ENCODE measurements around the gene RAD51. TPM values are rescaled to one million over a fixed set of nuclear protein-coding genes. Genes with fewer than 3 reads are reported as not detected.
A peak's percentile ranks its signal among the peaks of the same experiment; 100 is the strongest.
"Not testable (repeated sequence)": the region's sequence is repeated elsewhere in the genome, so short reads cannot be mapped to it uniquely, and the experiment has no call there.

The RAD51 gene
- total RNA-seq, 1 donor from 2014 or later, result 48.1 TPM

DNA sequence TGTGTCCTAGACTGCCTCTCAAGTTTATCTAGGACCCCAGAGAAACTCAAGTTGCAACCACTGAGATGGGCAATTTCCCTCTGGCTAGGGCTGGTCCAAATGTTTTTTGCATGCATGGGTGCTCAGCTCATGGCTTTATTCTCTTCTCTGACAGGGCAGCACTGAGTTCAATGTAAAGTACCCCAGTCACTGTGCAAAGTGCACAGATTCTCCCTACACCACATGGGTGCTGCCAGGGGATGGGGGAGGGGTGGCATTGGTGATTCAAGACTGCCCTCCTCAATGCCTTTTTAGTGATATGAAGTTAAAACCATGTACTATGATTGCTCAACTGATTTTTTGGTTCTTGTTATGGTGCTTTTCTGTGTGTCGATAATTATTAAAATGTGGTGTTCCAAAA lies 14.8 kb upstream of the RAD51 start:
- H3K4me3 ChIP-seq, result no peak overlapping the region
- DNase-seq (ENCODE audit: low spot score), result no peak
- no peak overlapping the region for H2AFZ ChIP-seq (replicated peaks)
- Mint-ChIP-seq H3K4me3 (no peak overlapping the region), H3K9me3 (peaks cover 7% of the 10 kb centered on the region), H3K27me3 (ENCODE audit: insufficient read depth, low read depth) (peaks cover 3% of the 10 kb centered on the region), H3K36me3 (peaks cover 3% of the 10 kb centered on the region), H3K27ac (no peak overlapping the region), H3K4me1 (peaks cover 3% of the 10 kb centered on the region)
- no peaks in the 10 kb centered on the region for H3K36me3 ChIP-seq
- H3K27ac ChIP-seq, result no peak overlapping the region
- no peaks in the 10 kb centered on the region for H3K9me3 ChIP-seq (ENCODE audit: low read depth)
- H3K4me2 ChIP-seq, result no peak overlapping the region
- TF ChIP-seq EZH2 (IDR thresholded peaks at IDR 0.05), result no peak
- no peak for TF ChIP-seq EZH2phosphoT487 (IDR thresholded peaks at IDR 0.05)
- no peaks in the 10 kb centered on the region for H3K79me2 ChIP-seq (ENCODE audit: low read depth)
- H3F3A ChIP-seq (ENCODE audit: low read depth), result no peaks in the 10 kb centered on the region
- H4K20me1 ChIP-seq (ENCODE audit: low read depth), result no peaks in the 10 kb centered on the region
- no peaks in the 10 kb centered on the region for H3K4me1 ChIP-seq
- no peaks in the 10 kb centered on the region for H3K27me3 ChIP-seq
- H3K9ac ChIP-seq, result no peak overlapping the region

GRCh38 chr15:40680959-40681358 lies 14.0 kb upstream of the RAD51 start:
- H3K4me1 Mint-ChIP-seq, result not testable (repeated sequence)

GRCh38 chr15:40684381-40684780 lies 10.6 kb upstream of the RAD51 start:
- Histone ChIP-seq H3K27me3 (no peaks in the 10 kb centered on the region), H3K79me2 (ENCODE audit: low read depth) (no peaks in the 10 kb centered on the region), H3K36me3 (no peaks in the 10 kb centered on the region), H4K20me1 (ENCODE audit: low read depth) (no peaks in the 10 kb centered on the region), H3K4me2 (no peak overlapping the region), H3K9ac (no peak overlapping the region), H3K4me3 (no peak overlapping the region), H3K27ac (no peak overlapping the region), H2AFZ (replicated peaks) (no peak overlapping the region), H3K9me3 (ENCODE audit: low read depth) (no peaks in the 10 kb centered on the region), H3K4me1 (no peaks in the 10 kb centered on the region), H3F3A (ENCODE audit: low read depth) (no peaks in the 10 kb centered on the region)
- DNase-seq (ENCODE audit: low spot score), result no peak
- peaks cover 5% of the 10 kb centered on the region for H3K9me3 Mint-ChIP-seq
- no peak overlapping the region for H3K27ac Mint-ChIP-seq
- no peaks in the 10 kb centered on the region for H3K4me1 Mint-ChIP-seq
- no peaks in the 10 kb centered on the region for H3K27me3 Mint-ChIP-seq (ENCODE audit: insufficient read depth, low read depth)
- no peak overlapping the region for H3K4me3 Mint-ChIP-seq
- H3K36me3 Mint-ChIP-seq, result peaks cover 3% of the 10 kb centered on the region
- TF ChIP-seq EZH2 (IDR thresholded peaks at IDR 0.05) (no peak), EZH2phosphoT487 (IDR thresholded peaks at IDR 0.05) (no peak)
- TF ChIP-seq, protein P1, sequence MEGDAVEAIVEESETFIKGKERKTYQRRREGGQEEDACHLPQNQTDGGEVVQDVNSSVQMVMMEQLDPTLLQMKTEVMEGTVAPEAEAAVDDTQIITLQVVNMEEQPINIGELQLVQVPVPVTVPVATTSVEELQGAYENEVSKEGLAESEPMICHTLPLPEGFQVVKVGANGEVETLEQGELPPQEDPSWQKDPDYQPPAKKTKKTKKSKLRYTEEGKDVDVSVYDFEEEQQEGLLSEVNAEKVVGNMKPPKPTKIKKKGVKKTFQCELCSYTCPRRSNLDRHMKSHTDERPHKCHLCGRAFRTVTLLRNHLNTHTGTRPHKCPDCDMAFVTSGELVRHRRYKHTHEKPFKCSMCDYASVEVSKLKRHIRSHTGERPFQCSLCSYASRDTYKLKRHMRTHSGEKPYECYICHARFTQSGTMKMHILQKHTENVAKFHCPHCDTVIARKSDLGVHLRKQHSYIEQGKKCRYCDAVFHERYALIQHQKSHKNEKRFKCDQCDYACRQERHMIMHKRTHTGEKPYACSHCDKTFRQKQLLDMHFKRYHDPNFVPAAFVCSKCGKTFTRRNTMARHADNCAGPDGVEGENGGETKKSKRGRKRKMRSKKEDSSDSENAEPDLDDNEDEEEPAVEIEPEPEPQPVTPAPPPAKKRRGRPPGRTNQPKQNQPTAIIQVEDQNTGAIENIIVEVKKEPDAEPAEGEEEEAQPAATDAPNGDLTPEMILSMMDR (IDR thresholded peaks at IDR 0.05), result no peak

More at GRCh38 chr15:40680959-40681358, 14.0 kb upstream of the RAD51 start:
- H3K9me3 Mint-ChIP-seq; H2AFZ ChIP-seq (replicated peaks); H3K4me1 ChIP-seq; H3F3A ChIP-seq (ENCODE audit: low read depth); H3K27ac ChIP-seq; H3K27ac Mint-ChIP-seq; H3K4me2 ChIP-seq; H3K27me3 ChIP-seq; H3K36me3 ChIP-seq; H3K9ac ChIP-seq; H3K36me3 Mint-ChIP-seq; H3K9me3 ChIP-seq (ENCODE audit: low read depth); H3K27me3 Mint-ChIP-seq (ENCODE audit: insufficient read depth, low read depth); H4K20me1 ChIP-seq (ENCODE audit: low read depth); DNase-seq (ENCODE audit: low spot score); H3K4me3 ChIP-seq; H3K79me2 ChIP-seq (ENCODE audit: low read depth); H3K4me3 Mint-ChIP-seq: not testable (repeated sequence)

DNA sequence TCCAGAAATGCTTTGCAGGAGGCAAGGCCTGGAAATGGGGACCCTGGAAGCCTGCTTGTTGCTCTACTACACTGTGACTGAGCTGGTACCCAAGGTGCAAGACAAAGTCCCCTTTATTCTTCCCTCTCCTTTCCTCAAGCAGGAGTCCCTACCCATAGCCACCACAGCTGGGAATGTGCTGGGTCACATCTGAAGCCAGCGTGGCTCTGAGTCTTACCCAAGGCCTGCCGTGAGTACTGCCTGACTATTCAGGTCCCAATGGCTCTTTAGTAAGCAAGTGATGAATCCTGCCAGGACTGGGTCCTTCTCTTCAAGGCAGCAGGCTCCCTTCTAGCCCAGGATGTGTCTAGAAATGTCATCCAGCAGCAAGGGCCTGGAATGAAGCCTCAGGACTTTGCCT lies 9.6 kb upstream of the RAD51 start:
- H3K79me2 ChIP-seq (ENCODE audit: low read depth), result no peaks in the 10 kb centered on the region
- H2AFZ ChIP-seq (replicated peaks), result no peak overlapping the region
- no peaks in the 10 kb centered on the region for H4K20me1 ChIP-seq (ENCODE audit: low read depth)
- H3K4me3 Mint-ChIP-seq, result no peak overlapping the region
- H3K4me3 ChIP-seq, result no peak overlapping the region
- H3K27me3 ChIP-seq, result no peaks in the 10 kb centered on the region
- peaks cover 3% of the 10 kb centered on the region for H3K36me3 Mint-ChIP-seq
- H3K9me3 ChIP-seq (ENCODE audit: low read depth), result no peaks in the 10 kb centered on the region
- no peak overlapping the region for H3K9ac ChIP-seq
- no peak overlapping the region for H3K4me2 ChIP-seq
- DNase-seq (ENCODE audit: low spot score), result no peak
- no peaks in the 10 kb centered on the region for H3K36me3 ChIP-seq
- no peaks in the 10 kb centered on the region for H3K4me1 Mint-ChIP-seq
- no peak overlapping the region for H3K27ac ChIP-seq
- TF ChIP-seq, protein P1 (IDR thresholded peaks at IDR 0.05), result no peak
- TF ChIP-seq EZH2phosphoT487 (IDR thresholded peaks at IDR 0.05), result no peak
- no peak for TF ChIP-seq EZH2 (IDR thresholded peaks at IDR 0.05)
- H3K27me3 Mint-ChIP-seq (ENCODE audit: insufficient read depth, low read depth), result no peaks in the 10 kb centered on the region
- H3F3A ChIP-seq (ENCODE audit: low read depth), result no peaks in the 10 kb centered on the region
- H3K9me3 Mint-ChIP-seq, result peaks cover 5% of the 10 kb centered on the region
- peak overlapping the region; percentile 78 for H3K27ac Mint-ChIP-seq
- H3K4me1 ChIP-seq, result no peaks in the 10 kb centered on the region

Data from neural progenitor cell (in vitro differentiated cells).